ENCODE measurements around the gene SRC. TPM values are rescaled to one million over a fixed set of nuclear protein-coding genes. Genes with fewer than 3 reads are reported as not detected.

Gene SRC
- total and polyA plus RNA-seq, 2 experiments from 2014 or later = 8.0 to 25.9 TPM

DNA sequence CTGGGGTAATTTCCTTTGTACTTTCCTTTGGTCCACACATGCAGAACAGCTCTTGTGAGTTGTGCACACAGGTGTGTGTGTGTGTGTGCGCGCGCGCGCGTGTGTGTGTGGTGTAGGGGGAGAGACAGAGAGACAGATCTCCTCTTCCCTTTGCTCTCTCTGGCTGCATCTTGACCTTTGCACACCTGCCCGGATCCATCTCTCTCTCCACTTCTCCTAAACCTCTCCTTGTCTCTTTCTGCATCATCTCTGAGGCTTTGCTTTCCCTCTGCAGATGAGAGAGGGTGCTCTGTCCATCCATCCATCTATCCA, 67.0 kb downstream of the SRC start:
- Histone ChIP-seq H3K4me2 (peak overlapping the region; percentile 73; the same call in 1 of the 2 replicates), H3K4me1 (ENCODE audit: insufficient read depth) (peaks cover 53% of the 10 kb centered on the region), H3K9me2 (ENCODE audit: insufficient read depth) (no peaks in the 10 kb centered on the region), H3K27ac (ENCODE audit: low read depth) (no peak overlapping the region), H3K36me3 (ENCODE audit: insufficient read depth) (no peaks in the 10 kb centered on the region), H3F3A (replicated peaks; ENCODE audit: low read depth) (peaks cover 7% of the 10 kb centered on the region; the same call in 1 of the 2 replicates), H3K27me3 (ENCODE audit: insufficient read depth) (peaks cover 6% of the 10 kb centered on the region; the same call in 1 of the 2 replicates), H3K79me2 (replicated peaks; ENCODE audit: insufficient read depth) (no peaks in the 10 kb centered on the region), H4K20me1 (replicated peaks; ENCODE audit: insufficient read depth) (no peaks in the 10 kb centered on the region), H2AFZ (no peak overlapping the region), H3K4me3 (no peak overlapping the region)
- Mint-ChIP-seq H3K36me3 (ENCODE audit: low read depth) (no peaks in the 10 kb centered on the region), H3K9me3 (no peaks in the 10 kb centered on the region), H3K4me1 (peaks cover 34% of the 10 kb centered on the region), H3K27ac (no peak overlapping the region), H3K4me3 (no peak overlapping the region), H3K27me3 (ENCODE audit: insufficient read depth, low read depth, poor library complexity) (peaks cover 22% of the 10 kb centered on the region)
- no peak for TF ChIP-seq ZNF114 (CRISPR knock-in tag; IDR thresholded peaks at IDR 0.05)
- no peak for TF ChIP-seq CREB1 (CRISPR knock-in tag; IDR thresholded peaks at IDR 0.05; ENCODE audit: low read depth)
- no peak for TF ChIP-seq ZNF331 (CRISPR knock-in tag; IDR thresholded peaks at IDR 0.05; ENCODE audit: low read depth)
- no peak for TF ChIP-seq JUNB (IDR thresholded peaks at IDR 0.05; ENCODE audit: unreplicated experiment)
- TF ChIP-seq POLR2AphosphoS5 (IDR thresholded peaks at IDR 0.05; ENCODE audit: low read depth) = no peak
- TF ChIP-seq EZH2phosphoT487 (IDR thresholded peaks at IDR 0.05; ENCODE audit: unreplicated experiment) = no peak
- TF ChIP-seq, protein P1, sequence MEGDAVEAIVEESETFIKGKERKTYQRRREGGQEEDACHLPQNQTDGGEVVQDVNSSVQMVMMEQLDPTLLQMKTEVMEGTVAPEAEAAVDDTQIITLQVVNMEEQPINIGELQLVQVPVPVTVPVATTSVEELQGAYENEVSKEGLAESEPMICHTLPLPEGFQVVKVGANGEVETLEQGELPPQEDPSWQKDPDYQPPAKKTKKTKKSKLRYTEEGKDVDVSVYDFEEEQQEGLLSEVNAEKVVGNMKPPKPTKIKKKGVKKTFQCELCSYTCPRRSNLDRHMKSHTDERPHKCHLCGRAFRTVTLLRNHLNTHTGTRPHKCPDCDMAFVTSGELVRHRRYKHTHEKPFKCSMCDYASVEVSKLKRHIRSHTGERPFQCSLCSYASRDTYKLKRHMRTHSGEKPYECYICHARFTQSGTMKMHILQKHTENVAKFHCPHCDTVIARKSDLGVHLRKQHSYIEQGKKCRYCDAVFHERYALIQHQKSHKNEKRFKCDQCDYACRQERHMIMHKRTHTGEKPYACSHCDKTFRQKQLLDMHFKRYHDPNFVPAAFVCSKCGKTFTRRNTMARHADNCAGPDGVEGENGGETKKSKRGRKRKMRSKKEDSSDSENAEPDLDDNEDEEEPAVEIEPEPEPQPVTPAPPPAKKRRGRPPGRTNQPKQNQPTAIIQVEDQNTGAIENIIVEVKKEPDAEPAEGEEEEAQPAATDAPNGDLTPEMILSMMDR (conservative IDR thresholded peaks at IDR 0.05; ENCODE audit: low read depth in 2 of 2) = no peak
- TF ChIP-seq EZH2 (IDR thresholded peaks at IDR 0.05; ENCODE audit: low read depth, unreplicated experiment) = no peak
- TF ChIP-seq, protein P2, sequence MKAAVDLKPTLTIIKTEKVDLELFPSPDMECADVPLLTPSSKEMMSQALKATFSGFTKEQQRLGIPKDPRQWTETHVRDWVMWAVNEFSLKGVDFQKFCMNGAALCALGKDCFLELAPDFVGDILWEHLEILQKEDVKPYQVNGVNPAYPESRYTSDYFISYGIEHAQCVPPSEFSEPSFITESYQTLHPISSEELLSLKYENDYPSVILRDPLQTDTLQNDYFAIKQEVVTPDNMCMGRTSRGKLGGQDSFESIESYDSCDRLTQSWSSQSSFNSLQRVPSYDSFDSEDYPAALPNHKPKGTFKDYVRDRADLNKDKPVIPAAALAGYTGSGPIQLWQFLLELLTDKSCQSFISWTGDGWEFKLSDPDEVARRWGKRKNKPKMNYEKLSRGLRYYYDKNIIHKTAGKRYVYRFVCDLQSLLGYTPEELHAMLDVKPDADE (IDR thresholded peaks at IDR 0.05) = no peak
- TF ChIP-seq, protein P3, sequence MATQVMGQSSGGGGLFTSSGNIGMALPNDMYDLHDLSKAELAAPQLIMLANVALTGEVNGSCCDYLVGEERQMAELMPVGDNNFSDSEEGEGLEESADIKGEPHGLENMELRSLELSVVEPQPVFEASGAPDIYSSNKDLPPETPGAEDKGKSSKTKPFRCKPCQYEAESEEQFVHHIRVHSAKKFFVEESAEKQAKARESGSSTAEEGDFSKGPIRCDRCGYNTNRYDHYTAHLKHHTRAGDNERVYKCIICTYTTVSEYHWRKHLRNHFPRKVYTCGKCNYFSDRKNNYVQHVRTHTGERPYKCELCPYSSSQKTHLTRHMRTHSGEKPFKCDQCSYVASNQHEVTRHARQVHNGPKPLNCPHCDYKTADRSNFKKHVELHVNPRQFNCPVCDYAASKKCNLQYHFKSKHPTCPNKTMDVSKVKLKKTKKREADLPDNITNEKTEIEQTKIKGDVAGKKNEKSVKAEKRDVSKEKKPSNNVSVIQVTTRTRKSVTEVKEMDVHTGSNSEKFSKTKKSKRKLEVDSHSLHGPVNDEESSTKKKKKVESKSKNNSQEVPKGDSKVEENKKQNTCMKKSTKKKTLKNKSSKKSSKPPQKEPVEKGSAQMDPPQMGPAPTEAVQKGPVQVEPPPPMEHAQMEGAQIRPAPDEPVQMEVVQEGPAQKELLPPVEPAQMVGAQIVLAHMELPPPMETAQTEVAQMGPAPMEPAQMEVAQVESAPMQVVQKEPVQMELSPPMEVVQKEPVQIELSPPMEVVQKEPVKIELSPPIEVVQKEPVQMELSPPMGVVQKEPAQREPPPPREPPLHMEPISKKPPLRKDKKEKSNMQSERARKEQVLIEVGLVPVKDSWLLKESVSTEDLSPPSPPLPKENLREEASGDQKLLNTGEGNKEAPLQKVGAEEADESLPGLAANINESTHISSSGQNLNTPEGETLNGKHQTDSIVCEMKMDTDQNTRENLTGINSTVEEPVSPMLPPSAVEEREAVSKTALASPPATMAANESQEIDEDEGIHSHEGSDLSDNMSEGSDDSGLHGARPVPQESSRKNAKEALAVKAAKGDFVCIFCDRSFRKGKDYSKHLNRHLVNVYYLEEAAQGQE (IDR thresholded peaks at IDR 0.05; ENCODE audit: unreplicated experiment) = no peak
- no peak for TF ChIP-seq STAT1 (IDR thresholded peaks at IDR 0.05; ENCODE audit: unreplicated experiment)
- TF ChIP-seq, protein P4, sequence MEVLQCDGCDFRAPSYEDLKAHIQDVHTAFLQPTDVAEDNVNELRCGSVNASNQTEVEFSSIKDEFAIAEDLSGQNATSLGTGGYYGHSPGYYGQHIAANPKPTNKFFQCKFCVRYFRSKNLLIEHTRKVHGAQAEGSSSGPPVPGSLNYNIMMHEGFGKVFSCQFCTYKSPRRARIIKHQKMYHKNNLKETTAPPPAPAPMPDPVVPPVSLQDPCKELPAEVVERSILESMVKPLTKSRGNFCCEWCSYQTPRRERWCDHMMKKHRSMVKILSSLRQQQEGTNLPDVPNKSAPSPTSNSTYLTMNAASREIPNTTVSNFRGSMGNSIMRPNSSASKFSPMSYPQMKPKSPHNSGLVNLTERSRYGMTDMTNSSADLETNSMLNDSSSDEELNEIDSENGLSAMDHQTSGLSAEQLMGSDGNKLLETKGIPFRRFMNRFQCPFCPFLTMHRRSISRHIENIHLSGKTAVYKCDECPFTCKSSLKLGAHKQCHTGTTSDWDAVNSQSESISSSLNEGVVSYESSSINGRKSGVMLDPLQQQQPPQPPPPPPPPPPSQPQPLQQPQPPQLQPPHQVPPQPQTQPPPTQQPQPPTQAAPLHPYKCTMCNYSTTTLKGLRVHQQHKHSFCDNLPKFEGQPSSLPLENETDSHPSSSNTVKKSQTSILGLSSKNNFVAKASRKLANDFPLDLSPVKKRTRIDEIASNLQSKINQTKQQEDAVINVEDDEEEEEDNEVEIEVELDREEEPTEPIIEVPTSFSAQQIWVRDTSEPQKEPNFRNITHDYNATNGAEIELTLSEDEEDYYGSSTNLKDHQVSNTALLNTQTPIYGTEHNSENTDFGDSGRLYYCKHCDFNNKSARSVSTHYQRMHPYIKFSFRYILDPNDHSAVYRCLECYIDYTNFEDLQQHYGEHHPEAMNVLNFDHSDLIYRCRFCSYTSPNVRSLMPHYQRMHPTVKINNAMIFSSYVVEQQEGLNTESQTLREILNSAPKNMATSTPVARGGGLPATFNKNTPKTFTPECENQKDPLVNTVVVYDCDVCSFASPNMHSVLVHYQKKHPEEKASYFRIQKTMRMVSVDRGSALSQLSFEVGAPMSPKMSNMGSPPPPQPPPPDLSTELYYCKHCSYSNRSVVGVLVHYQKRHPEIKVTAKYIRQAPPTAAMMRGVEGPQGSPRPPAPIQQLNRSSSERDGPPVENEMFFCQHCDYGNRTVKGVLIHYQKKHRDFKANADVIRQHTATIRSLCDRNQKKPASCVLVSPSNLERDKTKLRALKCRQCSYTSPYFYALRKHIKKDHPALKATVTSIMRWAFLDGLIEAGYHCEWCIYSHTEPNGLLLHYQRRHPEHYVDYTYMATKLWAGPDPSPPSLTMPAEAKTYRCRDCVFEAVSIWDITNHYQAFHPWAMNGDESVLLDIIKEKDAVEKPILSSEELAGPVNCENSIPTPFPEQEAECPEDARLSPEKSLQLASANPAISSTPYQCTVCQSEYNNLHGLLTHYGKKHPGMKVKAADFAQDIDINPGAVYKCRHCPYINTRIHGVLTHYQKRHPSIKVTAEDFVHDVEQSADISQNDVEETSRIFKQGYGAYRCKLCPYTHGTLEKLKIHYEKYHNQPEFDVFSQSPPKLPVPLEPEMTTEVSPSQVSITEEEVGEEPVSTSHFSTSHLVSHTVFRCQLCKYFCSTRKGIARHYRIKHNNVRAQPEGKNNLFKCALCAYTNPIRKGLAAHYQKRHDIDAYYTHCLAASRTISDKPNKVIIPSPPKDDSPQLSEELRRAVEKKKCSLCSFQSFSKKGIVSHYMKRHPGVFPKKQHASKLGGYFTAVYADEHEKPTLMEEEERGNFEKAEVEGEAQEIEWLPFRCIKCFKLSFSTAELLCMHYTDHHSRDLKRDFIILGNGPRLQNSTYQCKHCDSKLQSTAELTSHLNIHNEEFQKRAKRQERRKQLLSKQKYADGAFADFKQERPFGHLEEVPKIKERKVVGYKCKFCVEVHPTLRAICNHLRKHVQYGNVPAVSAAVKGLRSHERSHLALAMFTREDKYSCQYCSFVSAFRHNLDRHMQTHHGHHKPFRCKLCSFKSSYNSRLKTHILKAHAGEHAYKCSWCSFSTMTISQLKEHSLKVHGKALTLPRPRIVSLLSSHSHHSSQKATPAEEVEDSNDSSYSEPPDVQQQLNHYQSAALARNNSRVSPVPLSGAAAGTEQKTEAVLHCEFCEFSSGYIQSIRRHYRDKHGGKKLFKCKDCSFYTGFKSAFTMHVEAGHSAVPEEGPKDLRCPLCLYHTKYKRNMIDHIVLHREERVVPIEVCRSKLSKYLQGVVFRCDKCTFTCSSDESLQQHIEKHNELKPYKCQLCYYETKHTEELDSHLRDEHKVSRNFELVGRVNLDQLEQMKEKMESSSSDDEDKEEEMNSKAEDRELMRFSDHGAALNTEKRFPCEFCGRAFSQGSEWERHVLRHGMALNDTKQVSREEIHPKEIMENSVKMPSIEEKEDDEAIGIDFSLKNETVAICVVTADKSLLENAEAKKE (CRISPR knock-in tag; IDR thresholded peaks at IDR 0.05) = no peak
- no peak for TF ChIP-seq NANOG (IDR thresholded peaks at IDR 0.05; ENCODE audit: borderline replicate concordance)
- no peak for DNase-seq (ENCODE audit: low spot score)
- no peak for ATAC-seq
